Common myeloid progenitor, CD34-positive (primary cell): ENCODE data around the gene YIF1B.

Source experiments
- CTCF ChIA-PET: fragments of 350-600 bp; sonication (Branson Sonifier 250); formaldehyde crosslinking; loops from one replicate; lab custom pipeline; 2021; ENCODE audit warnings: antibody characterized with exemption; lab: Charles Lee
- POLR2A ChIA-PET: fragments of 350-600 bp; sonication (Branson Sonifier 250); formaldehyde crosslinking; loops from one replicate; lab custom pipeline; 2021; ENCODE audit warnings: antibody characterized with exemption; lab: Charles Lee
- DNase-seq, 3 donors: peaks; one replicate each; pipeline versions ENCODE4 v3.0.0 to v3.0.0-alpha.2; 2013
- H3K27ac ChIP-seq, 2 experiments: 1 replicate in 1 of 2; 2 replicates in 1 of 2; pipeline ENCODE4 v1.7.0; 2013; ENCODE audit warnings: inconsistent platforms in 2 of 2, low read length in 2 of 2, mild to moderate bottlenecking in 2 of 2, low read depth in 1 of 2, moderate library complexity in 1 of 2; ENCODE audit not compliant: severe bottlenecking in 2 of 2, insufficient read depth in 1 of 2, poor library complexity in 1 of 2
- H3K27me3 ChIP-seq, 5 experiments: replicated peaks in 2 of 5; 1 replicate in 3 of 5; 2 replicates in 2 of 5; pipeline versions ENCODE4 v1.6.1 to v1.7.0; 2013; ENCODE audit warnings: low read length in 4 of 5, mild to moderate bottlenecking in 2 of 5, moderate library complexity in 2 of 5, inconsistent platforms in 1 of 5; ENCODE audit not compliant: insufficient read depth in 5 of 5, control insufficient read depth in 4 of 5
- H3K36me3 ChIP-seq, 4 experiments: 1 replicate in 2 of 4; 2 replicates in 2 of 4; pipeline versions ENCODE4 v1.6.1 to v1.7.0; 2013; ENCODE audit warnings: low read length in 3 of 4, control low read depth in 1 of 4, mild to moderate bottlenecking in 1 of 4; ENCODE audit not compliant: control insufficient read depth in 4 of 4, insufficient read depth in 4 of 4
- H3K4me1 ChIP-seq, 4 experiments: 1 replicate in 3 of 4; 2 replicates in 1 of 4; pipeline versions ENCODE4 v1.6.1 to v1.7.1; 2013; ENCODE audit warnings: low read length in 3 of 4, mild to moderate bottlenecking in 3 of 4, control low read depth in 1 of 4, inconsistent platforms in 1 of 4, moderate library complexity in 1 of 4; ENCODE audit not compliant: control insufficient read depth in 4 of 4, insufficient read depth in 4 of 4; ENCODE audit errors: control extremely low read depth in 1 of 4
- H3K4me3 ChIP-seq, 7 experiments: 1 replicate in 4 of 7; 2 replicates in 3 of 7; pipeline versions ENCODE4 v1.5.1 to v1.7.0; 2013; ENCODE audit warnings: mild to moderate bottlenecking in 7 of 7, low read length in 6 of 7, moderate library complexity in 6 of 7, inconsistent platforms in 2 of 7, low read depth in 2 of 7, control low read depth in 1 of 7; ENCODE audit not compliant: insufficient read depth in 4 of 7, control insufficient read depth in 1 of 7; ENCODE audit errors: extremely low read depth in 1 of 7
- H3K9me3 ChIP-seq, 5 experiments: 1 replicate in 4 of 5; 2 replicates in 1 of 5; pipeline versions ENCODE4 v1.6.1 to v1.7.1; 2013; ENCODE audit warnings: low read length in 4 of 5, mild to moderate bottlenecking in 2 of 5, inconsistent platforms in 1 of 5, low read depth in 1 of 5, moderate library complexity in 1 of 5; ENCODE audit not compliant: control insufficient read depth in 4 of 5, insufficient read depth in 2 of 5; ENCODE audit errors: control extremely low read depth in 1 of 5
- WGBS: methylation state at CpG from one replicate; pipeline ENCODE4 v1.1.5; 2013; ENCODE audit not compliant: insufficient coverage; 5-methylcytosine and 5-hydroxymethylcytosine counted together

YIF1B gene

GRCh38 chr19:38268539-38268938 is 47.2 kb downstream of the YIF1B start:
- H3K36me3 ChIP-seq, result peaks cover 0 to 5% (median 2%) of the 10 kb centered on the region in 4 experiments
- DNase-seq, result peak in 2 of 3 donors; percentile 61 to 68
- H3K27ac ChIP-seq, result no peak overlapping the region
- POLR2A ChIA-PET, result no interaction called here
- no peaks in the 10 kb centered on the region for H3K27me3 ChIP-seq
- CTCF ChIA-PET, result interaction anchor here (1.0 to 2.2 kb wide), 3 partner anchors 9 to 61 kb away, joined by 3 to 6 read pairs (median 4); no protein-coding TSS in a partner anchor
- no peaks in the 10 kb centered on the region for H3K9me3 ChIP-seq
- 100% methylated on average over 1 of the region's 8 CpGs for WGBS
- H3K4me3 ChIP-seq, result peak overlapping the region in 1 of 7 experiments; percentile 31
- peaks cover 3 to 55% (median 50%) of the 10 kb centered on the region in 4 experiments for H3K4me1 ChIP-seq

GRCh38 chr19:38267761-38268483 is 47.8 kb downstream of the YIF1B start:
- peak overlapping the region in 3 of 7 experiments; percentile 11 to 39 (median 31) for H3K4me3 ChIP-seq
- H3K4me1 ChIP-seq, result peaks cover 3 to 59% (median 53%) of the 10 kb centered on the region in 4 experiments
- peaks cover 0 to 4% (median 1%) of the 10 kb centered on the region in 4 experiments for H3K36me3 ChIP-seq
- no peaks in the 10 kb centered on the region for H3K9me3 ChIP-seq
- 52% methylated on average over 9 of the region's 12 CpGs for WGBS
- CTCF ChIA-PET, result interaction anchor here (1.0 to 2.2 kb wide), 5 partner anchors 9 to 61 kb away, joined by 3 to 6 read pairs (median 4); no protein-coding TSS in a partner anchor
- POLR2A ChIA-PET, result no interaction called here
- no peaks in the 10 kb centered on the region for H3K27me3 ChIP-seq
- peak in 1 of 3 donors; percentile 32 for DNase-seq
- H3K27ac ChIP-seq, result peak overlapping the region in 1 of 2 experiments; percentile 64

GRCh38 chr19:38266981-38267597 is 48.7 kb downstream of the YIF1B start:
- DNase-seq, result no peak
- ChIA-PET CTCF (interaction anchor here (0.8 to 2.4 kb wide), 8 partner anchors 10 to 65 kb away, joined by 3 to 9 read pairs (median 4); no protein-coding TSS in a partner anchor), POLR2A (no interaction called here)

GRCh38 chr19:38265921-38266429 is 49.8 kb downstream of the YIF1B start:
- H3K36me3 ChIP-seq, result peaks cover 0 to 4% (median 0%) of the 10 kb centered on the region in 4 experiments
- H3K27me3 ChIP-seq, result no peaks in the 10 kb centered on the region
- DNase-seq, result no peak
- CTCF ChIA-PET, result interaction anchor here (0.6 to 2.4 kb wide), 15 partner anchors 8 to 363 kb away, joined by 3 to 11 read pairs (median 5); partner anchors contain the start of gene PPP1R14A
- H3K4me3 ChIP-seq, result peak overlapping the region in 5 of 7 experiments; percentile 71 to 85 (median 81)
- H3K9me3 ChIP-seq, result no peaks in the 10 kb centered on the region
- H3K4me1 ChIP-seq, result peaks cover 3 to 61% (median 53%) of the 10 kb centered on the region in 4 experiments
- peak overlapping the region; percentile 64 to 80 for H3K27ac ChIP-seq
- 91% methylated on average over 7 of the region's 12 CpGs for WGBS
- POLR2A ChIA-PET, result interaction anchor here (0.8 to 1.6 kb wide), 8 partner anchors 8 to 108 kb away, joined by 3 to 6 read pairs (median 3); partner anchors contain the start of genes PPP1R14A and PSMD8

More at GRCh38 chr19:38266981-38267597, 48.7 kb downstream of the YIF1B start:
- Histone ChIP-seq H3K9me3 (no peaks in the 10 kb centered on the region), H3K27me3 (no peaks in the 10 kb centered on the region), H3K27ac (peak overlapping the region in 1 of 2 experiments; percentile 64), H3K4me3 (peak overlapping the region in 4 of 7 experiments; percentile 11 to 47 (median 25)), H3K4me1 (peaks cover 3 to 61% (median 53%) of the 10 kb centered on the region in 4 experiments), H3K36me3 (peaks cover 0 to 4% (median 0%) of the 10 kb centered on the region in 4 experiments)
- WGBS, result 80% methylated on average over 8 of the region's 12 CpGs

GRCh38 chr19:38265213-38265861 is 50.4 kb downstream of the YIF1B start:
- ChIA-PET POLR2A (interaction anchor here (0.8 to 1.6 kb wide), 8 partner anchors 9 to 109 kb away, joined by 3 to 6 read pairs (median 3); partner anchors contain the start of genes PPP1R14A and PSMD8), CTCF (interaction anchor here (0.6 to 2.4 kb wide), 16 partner anchors 9 to 363 kb away, joined by 3 to 11 read pairs (median 4); partner anchors contain the start of gene PPP1R14A)
- Histone ChIP-seq H3K27ac (peak overlapping the region; percentile 64 to 80), H3K9me3 (no peaks in the 10 kb centered on the region), H3K27me3 (no peaks in the 10 kb centered on the region), H3K36me3 (no peaks in the 10 kb centered on the region), H3K4me3 (peak overlapping the region; percentile 35 to 85 (median 81)), H3K4me1 (peaks cover 3 to 61% (median 53%) of the 10 kb centered on the region in 4 experiments)
- WGBS, result 7% methylated on average over 12 of the region's 14 CpGs
- peak; percentile 49 to 87 (median 83) for DNase-seq
